Activated CD8-positive, alpha-beta memory T cell treated with anti-CD3 and anti-CD28 coated beads for 24 hours (primary cell): ENCODE results near the gene DYSF.
"Not testable (repeated sequence)": the region's sequence is repeated elsewhere in the genome, so short reads cannot be mapped to it uniquely, and the experiment has no call there.

Experiments used
- DNase-seq: peaks from one replicate; pipeline ENCODE4 v3.0.0-alpha.2; 2020

DYSF gene

GRCh38 chr2:71473346-71474031, 20.1 kb downstream of the DYSF start:
- no peak for DNase-seq

DNA sequence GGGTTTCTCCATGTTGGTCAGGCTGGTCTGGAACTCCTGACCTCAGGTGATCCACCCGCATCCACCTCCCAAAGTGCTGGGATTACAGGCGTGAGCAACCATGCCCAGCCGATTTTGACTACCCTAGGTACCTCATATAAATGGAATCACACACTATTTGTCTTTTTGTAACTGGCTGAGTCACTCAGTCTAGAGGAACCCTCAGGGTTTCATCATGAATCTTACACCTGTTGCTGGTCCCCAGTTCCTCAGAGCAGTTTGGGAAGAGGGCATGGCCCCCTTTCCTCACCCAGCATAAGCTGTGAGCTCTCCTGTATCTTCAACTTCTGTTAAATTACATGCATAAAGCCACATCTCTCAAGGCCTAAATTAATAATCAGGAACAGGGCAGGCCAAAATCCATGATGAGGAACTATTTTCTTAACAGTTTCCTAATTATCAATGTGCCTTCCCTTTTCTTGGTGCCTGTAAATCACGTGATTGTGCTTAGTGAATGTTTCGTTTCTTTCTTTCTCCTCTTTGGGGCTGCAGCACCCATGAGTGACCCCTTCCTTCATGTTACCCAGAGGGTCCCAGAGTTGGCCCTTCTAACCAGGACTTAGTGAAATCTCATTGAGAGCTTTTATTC, 20.9 kb downstream of the DYSF start:
- no peak for DNase-seq

GRCh38 chr2:71474744-71475397, 21.5 kb downstream of the DYSF start:
- DNase-seq = no peak

DNA sequence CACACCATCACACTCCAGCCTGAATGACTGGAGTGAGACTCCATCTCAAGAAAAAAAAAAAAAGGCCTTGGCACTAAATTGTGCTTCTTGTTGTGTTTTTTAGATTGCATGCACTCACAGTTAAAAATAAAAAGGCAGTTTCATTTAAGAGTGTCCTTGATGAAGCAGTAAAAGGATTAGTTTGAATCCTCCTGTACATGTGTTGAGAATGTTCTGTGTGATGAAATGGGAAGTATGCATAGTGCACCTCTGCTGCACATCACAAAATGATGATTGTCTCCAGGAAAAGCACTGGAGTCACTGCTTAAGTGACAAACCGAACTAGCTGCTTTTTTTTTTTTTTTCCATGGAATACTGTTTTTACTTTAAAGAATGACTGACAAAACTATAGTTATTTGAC, 23.1 kb downstream of the DYSF start:
- DNase-seq = no peak

DNA sequence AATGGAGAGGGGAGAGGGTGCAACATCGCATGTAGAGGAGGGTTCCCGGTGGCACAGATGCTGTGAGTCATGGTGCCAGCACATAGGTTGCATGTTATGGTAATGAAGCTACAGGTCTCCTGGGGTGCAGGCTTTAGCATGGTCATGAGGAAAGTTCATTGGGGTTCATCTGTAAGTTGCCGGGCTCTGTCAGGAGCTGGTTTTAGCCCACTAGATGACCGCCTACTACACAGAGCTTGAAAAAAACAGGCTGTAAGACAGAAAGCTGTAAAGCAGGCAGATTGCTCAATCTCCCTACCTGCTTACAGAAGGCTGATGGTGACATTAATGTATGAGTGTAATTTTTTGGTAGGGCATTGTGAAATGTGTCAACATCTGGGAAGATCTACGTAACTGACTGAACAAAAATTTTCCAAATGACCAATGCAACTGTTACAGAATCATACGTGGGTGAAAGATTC, 23.9 kb downstream of the DYSF start:
- DNase-seq = no peak

GRCh38 chr2:71478806-71479205, 25.4 kb downstream of the DYSF start:
- DNase-seq = no peak

GRCh38 chr2:71479261-71479660, 25.9 kb downstream of the DYSF start:
- DNase-seq = no peak

- DNase-seq = no peak
Observed at GRCh38 chr2:71481111-71481510, 27.8 kb downstream of the DYSF start.

GRCh38 chr2:71482055-71482454, 28.7 kb downstream of the DYSF start:
- DNase-seq = no peak

- no peak for DNase-seq
Observed at GRCh38 chr2:71483246-71483645, 29.9 kb downstream of the DYSF start.

GRCh38 chr2:71484354-71484753, 31.0 kb downstream of the DYSF start:
- no peak for DNase-seq

GRCh38 chr2:71486881-71487640, 33.7 kb downstream of the DYSF start:
- DNase-seq = no peak

DNA sequence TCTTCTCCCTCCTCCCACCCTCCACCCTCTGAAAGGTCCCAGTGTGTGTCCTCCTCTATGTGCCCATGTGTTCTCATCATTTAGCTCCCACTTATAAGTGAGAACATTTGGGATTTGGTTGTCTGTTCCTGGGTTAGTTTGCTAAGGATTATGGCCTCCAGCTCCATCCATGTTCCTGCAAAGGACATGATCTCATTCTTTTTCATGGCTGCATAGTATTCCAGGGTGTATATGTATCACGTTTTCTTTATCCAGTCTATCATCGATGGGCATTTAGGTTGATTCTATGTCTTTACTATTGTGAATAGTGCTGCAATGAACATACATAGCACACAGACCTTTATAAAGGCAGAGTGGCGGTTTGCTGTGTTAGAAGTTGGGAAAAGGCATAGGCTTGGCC, 38.2 kb downstream of the DYSF start:
- DNase-seq = not testable (repeated sequence)

GRCh38 chr2:71492112-71492511, 38.8 kb downstream of the DYSF start:
- no peak for DNase-seq

DNA sequence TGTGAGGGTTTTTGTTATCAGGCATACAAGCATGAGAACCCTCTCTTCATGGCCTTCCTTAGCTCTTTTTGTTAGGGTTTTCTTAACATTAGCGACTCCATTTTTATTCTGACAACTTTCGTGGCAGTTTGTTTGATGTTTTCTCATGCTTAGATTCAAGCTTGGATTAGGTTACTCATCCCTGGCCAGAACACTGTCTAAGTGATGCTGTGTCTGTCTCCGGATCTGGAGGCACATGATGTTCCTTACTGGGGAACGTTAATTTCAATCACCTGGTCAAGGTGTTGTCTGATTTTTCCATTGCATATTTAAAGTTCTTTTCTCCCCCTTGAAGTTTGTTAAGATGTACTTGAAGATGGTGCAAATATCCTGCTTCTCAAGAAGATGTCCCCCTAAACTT, 40.7 kb downstream of the DYSF start:
- DNase-seq = no peak

DNA sequence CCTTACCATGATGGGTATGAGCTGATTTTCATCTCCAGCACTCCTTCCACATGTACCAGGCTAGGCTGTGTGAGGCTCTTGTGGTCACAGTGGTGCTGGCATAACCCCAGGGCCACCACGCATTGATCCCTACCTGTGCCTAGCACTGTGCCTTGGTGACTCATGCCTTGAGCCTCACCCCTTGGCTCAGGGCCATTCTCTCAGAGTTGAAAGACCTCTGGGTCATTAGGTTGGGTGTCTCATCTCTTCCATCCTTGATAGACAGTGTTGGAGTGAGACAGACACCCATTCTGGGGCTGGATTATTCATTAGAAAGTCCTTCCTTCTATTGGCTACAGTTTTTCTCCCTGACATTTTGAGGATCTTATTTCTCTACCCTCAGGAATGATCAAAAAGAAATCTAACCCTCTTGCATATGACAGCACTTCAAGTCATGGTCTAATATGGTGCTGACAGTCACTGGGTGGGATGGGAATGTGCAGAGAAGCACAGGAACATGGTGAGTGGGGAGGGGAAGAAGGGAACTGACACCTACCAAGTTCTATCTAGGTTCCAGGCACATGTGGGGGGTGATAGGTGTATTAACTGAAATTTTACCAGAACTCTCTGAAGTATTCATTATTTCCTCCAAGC, 41.3 kb downstream of the DYSF start:
- no peak for DNase-seq

DNA sequence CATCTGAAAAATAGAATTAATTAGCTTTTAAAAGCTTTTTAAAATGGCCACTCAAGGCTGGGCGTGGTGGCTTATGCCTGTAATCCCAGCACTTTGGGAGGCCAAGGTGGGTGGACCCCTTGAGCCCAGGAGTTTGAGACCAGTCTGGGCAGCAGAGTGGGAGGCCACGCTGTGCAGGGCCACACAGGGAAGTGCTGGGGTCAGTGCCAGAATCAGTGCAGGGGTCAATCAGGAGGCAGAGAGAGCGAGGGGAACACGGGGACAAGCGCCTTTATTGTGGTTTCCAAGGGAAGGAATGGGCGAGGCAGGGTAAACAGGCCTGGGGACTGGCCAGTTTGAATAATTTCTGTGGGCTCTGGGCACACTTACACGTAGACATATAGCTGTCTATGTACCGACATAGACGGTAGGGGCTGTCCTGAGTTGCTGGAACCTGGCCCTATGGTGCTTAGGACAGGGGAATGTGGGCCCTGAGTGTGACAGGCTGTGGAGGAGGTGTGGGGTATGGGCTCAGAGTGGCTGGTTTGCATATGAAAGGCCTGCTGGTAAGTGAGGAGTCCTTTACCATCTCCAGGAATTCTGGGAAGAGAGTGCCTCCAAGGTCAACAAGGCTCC, 42.9 kb downstream of the DYSF start:
- DNase-seq = no peak

DNA sequence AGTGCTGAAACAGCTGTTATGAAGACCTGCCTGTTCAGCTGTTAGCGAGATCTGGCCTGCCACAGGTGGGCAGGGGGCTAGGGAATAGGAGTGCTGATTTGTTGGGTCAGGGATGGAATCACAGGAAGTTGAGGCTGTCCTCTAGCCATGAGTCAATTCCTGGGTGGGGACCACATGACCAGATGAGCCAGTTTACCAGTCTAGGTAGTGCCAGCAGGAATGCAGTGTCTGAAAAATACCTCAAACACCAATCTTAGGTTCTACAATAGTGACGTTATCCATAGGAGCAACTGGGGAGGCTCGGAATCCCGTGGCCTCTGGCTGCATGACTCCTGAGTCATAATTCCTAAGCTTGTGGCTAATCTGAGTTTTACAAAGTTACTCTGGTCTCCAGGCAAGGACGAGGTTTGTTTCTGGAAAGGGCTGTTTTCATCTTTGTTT, 44.9 kb downstream of the DYSF start:
- DNase-seq = no peak

- no peak for DNase-seq
Observed at GRCh38 chr2:71499691-71500090, 46.3 kb downstream of the DYSF start.

DNA sequence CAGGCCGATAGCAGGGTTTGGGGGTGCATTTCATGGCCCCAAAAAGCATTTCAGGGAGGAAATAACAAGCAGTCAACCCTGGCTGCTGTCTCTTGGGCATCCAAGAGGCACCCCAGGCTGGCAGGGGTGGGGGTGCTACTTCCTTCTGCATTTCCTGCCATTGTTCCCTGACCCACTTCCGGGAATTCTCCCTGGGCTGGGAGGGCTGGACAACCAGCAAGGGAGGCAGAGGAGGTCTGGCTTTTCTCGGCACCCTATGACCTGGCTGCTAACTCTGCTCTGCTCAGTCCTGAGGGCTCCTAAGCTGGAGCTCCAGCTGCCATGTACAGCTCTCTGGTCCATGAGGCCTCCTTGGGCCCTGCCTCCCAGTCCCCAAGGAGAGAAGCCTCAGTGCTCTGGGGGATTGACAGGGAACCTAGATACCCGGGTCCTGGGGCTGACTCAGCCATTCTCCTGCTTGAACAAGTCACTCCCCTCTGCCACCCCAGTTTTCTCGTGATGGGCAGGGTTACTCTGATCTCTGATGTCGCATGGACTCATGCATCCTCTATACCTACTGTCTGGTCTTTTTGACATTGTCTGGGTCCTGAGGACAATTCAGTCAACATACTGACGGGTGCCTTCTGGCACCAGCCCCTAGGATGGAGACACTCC, 47.2 kb downstream of the DYSF start:
- DNase-seq = no peak

- no peak for DNase-seq
Observed at GRCh38 chr2:71502941-71503738, 49.8 kb downstream of the DYSF start.
